Sciatic nerve (tissue), 2 donors: ENCODE data around the gene ARNT2. TPM values are rescaled to one million over a fixed set of nuclear protein-coding genes. Genes with fewer than 3 reads are reported as not detected.
"Not testable (repeated sequence)": the region's sequence is repeated elsewhere in the genome, so short reads cannot be mapped to it uniquely, and the experiment has no call there.

Source experiments
- ATAC-seq: fragments of 200-7000 bp; cut with Tn5 transposase; one replicate; pipeline ENCODE4 v1.9.1; 2020; ENCODE audit warnings: mild to moderate bottlenecking, moderate library complexity
- DNase-seq: peaks from one replicate; pipeline ENCODE4 v3.0.0-alpha.2; 2020; ENCODE audit warnings: low spot score
- intact Hi-C: fragments of 100-400 bp; cut with DNase I; formaldehyde crosslinking; loops from one replicate; pipeline ENCODE4 v1.14.2; 2022
- total RNA-seq: library from RNA; stranded (reverse); fragmentation: NEBNext Ultra II Directional; extraction: Animal tissue kit (Norgen Biotek cat#: 25700); gene quantifications from one replicate; pipeline ENCODE4 v1.2.1, GENCODE V29; 2021
- donor health status: DM: no; HTN: no; CAD: no.
- donor health status: DM: no; HTN: no; CAD: no.

Gene ARNT2
- 16.6 TPM for total RNA-seq

GRCh38 chr15:80404057-80404760 is at the start of gene ARNT2:
Gene ARNT2 (plus strand): TSS chr15:80404382. CDS start chr15:80404516, 134 bp downstream.
- ATAC-seq (peak; percentile 46), DNase-seq (peak; percentile 58)
- intact Hi-C loops: no loop called here

GRCh38 chr15:80367094-80367493 is 37.1 kb upstream of the ARNT2 start:
- DNase-seq (no peak), ATAC-seq (no peak)
- intact Hi-C loops: no loop called here

DNA sequence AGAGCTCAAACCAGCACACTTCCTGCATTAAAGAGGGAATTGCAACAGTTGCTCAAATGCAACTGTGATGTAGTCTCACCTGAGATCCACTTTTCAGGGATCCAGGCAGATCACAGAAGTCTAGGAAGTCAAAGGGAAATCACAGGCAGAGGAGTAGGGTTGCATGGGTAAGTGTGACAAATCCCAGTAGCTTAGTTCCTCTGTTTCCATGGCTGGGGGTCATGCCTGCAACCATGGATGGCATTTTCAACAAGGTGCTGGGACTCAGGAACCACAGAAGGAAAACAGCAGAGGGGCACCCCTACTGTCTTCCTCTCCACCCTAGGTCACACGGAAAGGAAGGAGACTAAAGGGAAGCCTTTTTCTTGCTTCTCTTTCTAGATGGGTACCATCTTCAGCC is 36.5 kb upstream of the ARNT2 start:
- ATAC-seq (no peak), DNase-seq (no peak)
- intact Hi-C loops: no loop called here

DNA sequence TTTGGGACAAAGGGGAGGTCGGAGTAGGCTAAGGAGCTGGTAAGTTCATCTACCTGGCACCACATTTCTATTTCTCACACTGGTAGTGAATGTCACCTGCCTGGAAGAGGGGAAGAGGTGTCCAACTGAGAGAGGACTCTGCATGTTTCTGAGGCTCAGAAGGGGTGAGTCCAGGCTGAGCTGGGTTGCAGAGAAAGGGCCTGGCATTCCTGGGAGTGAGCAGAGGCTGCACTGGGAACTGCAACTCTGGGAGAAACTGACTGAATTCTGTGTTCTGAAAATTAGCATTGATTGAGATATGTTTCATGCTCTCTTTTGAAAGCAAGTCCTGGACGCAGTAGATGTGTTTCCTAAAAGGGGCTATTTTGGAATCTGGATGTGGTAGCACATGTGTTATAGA is 32.3 kb upstream of the ARNT2 start:
- intact Hi-C loops: no loop called here
- DNase-seq: no peak
- ATAC-seq: no peak

DNA sequence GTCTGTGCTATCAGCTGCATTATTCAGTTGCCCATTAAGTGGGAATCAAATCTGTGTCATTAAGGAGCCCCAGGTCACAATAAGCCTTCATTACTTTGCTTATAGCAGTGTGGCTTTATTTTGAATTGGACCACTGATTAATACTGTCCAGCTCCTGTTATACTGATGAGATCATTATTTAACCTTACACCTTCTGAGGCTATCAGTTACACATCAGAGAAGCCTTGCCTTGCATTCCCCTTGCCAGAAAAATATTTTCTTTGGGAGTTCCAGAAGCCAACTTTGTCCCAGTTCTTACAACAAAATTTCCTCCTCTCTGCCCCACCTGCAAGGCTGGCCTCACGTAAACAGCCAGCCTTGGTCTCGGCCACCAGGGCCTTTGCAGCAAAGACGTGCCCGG is 29.7 kb upstream of the ARNT2 start:
- DNase-seq (no peak), ATAC-seq (no peak)
- intact Hi-C loops: no loop called here

DNA sequence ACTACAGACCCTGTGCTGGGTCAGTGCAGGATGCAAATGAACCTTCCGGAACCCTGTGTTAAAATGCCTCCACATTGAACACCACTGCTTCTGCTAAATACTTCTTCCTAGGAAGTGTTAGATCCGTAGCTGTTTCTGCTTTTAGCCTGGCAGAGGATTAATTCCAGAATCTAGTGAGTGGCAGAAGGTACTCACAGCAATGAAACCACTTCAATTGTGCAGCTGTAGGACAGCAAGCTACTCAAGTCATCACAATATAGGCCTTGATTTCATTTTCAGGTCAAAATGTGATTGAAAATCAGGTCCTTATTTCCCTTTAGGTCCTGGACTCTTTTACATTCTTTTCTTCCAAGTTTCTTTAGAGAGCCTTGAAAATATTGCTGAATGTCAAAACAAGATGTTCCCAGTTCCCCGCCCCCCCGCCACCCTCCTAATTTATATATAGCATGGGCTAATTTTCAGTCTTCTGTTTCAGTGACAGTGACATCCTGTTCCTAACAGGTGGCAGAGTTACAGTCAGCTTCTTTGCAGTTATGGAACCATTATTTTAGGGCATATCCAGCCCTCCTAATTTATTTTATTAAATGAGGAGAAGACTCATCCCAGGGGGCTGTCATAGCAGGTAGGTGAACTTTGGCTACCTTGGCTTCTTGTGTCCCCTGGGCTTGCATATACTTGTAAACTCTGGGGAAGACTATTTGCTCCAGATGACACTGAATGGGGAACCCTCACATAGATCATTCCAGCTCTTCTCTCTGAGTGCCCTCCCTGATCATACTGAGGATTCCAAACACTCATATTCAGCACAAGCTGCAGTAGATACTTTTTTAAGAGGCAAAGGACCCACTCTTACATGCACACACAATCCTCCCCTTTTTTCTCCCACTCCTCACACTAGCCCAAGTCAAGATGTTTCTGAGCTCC is 28.0 kb upstream of the ARNT2 start:
- ATAC-seq: no peak

DNA sequence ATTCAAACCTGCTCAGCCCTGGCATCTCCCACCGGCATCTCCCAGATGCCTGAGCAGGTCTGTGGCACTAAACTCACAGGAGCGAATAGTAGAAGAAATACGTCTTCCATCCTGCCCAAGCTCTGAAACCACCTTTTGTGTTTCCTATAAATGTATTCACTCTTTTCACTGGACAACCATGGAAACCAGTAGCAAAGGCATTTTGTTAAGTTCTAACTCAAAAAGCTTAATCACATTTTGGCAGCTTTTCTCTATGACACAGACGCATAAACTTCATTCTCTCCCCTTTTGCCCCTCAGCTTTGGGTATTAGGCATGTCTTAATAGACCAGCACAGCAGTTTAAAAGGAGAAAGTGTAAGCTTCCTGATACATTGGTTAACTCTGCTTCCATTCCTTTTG is 24.5 kb upstream of the ARNT2 start:
- DNase-seq (no peak), ATAC-seq (no peak)

More for the DNA sequence above, 28.0 kb upstream of the ARNT2 start:
- DNase-seq: no peak
- intact Hi-C loops: no loop called here

GRCh38 chr15:80380154-80380553 is 24.0 kb upstream of the ARNT2 start:
- no peak for ATAC-seq
- intact Hi-C loops: no loop called here
- DNase-seq: no peak

More for the DNA sequence above, 24.5 kb upstream of the ARNT2 start:
- intact Hi-C loops: no loop called here

- ATAC-seq (no peak), DNase-seq (no peak)
- intact Hi-C loops: no loop called here
These were observed 21.9 kb upstream of the ARNT2 start for GRCh38 chr15:80382285-80382684.

GRCh38 chr15:80384432-80384831 is 19.8 kb upstream of the ARNT2 start:
- no peak for ATAC-seq
- DNase-seq: no peak
- intact Hi-C loops: no loop called here

GRCh38 chr15:80386151-80386550 is 18.0 kb upstream of the ARNT2 start:
- DNase-seq (no peak), ATAC-seq (no peak)
- intact Hi-C loops: no loop called here

DNA sequence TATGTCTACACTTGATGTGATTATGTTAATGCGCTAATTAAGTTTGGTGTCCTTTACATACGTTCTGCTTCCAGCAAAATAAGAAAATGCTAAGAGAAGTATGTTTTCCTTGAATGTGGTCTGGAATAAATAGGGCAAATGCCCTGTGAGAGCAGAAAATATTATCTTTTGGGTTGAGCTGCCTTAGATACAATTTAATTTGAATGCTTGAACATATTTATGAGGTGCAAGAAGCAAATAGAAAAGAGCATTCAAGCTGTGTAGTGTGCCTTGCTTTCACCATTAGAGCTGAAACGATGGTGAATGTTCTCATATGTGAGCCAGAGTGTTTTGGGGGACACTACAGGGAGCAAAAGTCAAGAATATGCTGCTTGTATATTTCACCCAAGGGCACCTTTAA is 15.9 kb upstream of the ARNT2 start:
- no peak for ATAC-seq
- intact Hi-C loops: no loop called here

GRCh38 chr15:80389370-80389769 is 14.8 kb upstream of the ARNT2 start:
- DNase-seq (no peak), ATAC-seq (no peak)
- intact Hi-C loops: no loop called here

More for the DNA sequence above, 15.9 kb upstream of the ARNT2 start:
- no peak for DNase-seq

DNA sequence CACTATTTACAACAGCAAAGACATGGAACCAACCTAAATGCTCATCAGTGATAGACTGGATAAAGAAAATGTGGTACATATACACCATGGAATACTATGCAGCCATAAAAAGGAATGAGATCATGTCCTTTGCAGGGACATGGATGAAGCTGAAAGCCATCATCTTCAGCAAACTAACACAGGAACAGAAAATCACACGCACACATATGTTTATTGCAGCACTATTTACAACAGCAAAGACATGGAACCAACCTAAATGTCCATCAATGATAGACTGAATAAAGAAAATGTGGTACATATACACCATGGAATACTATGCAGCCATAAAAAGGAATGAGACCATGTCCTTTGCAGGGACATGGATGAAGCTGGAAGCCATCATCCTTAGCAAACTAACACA is 13.2 kb upstream of the ARNT2 start:
- DNase-seq, ATAC-seq, intact Hi-C loops: not testable (repeated sequence)

DNA sequence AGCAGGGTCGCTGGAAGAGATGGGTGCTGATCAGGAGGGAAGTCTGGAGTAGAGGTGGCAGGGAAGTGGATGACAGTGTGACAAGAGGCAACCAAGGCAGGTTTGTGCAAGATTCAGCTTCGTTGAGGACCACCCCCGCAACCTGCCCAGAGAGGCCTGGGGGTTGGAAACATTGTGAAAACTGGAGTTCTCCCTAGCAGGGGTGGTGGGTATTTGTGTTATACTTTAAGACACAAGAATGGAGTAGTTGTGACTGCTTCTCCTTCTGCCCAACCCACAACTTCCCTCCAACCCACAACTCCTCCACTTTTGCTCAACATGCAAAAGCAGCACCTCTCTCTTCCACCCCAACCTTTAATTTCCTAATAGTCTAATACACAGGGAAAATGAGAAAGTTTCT is 8.6 kb upstream of the ARNT2 start:
- no peak for DNase-seq

GRCh38 chr15:80396096-80396495 is 8.1 kb upstream of the ARNT2 start:
- no peak for ATAC-seq

More for the DNA sequence above, 8.6 kb upstream of the ARNT2 start:
- no peak for ATAC-seq
- intact Hi-C loops: no loop called here

GRCh38 chr15:80399508-80399907 is 4.7 kb upstream of the ARNT2 start:
- ATAC-seq (no peak), DNase-seq (no peak)
- intact Hi-C loops: no loop called here

More at GRCh38 chr15:80396096-80396495, 8.1 kb upstream of the ARNT2 start:
- intact Hi-C loops: no loop called here
- no peak for DNase-seq

DNA sequence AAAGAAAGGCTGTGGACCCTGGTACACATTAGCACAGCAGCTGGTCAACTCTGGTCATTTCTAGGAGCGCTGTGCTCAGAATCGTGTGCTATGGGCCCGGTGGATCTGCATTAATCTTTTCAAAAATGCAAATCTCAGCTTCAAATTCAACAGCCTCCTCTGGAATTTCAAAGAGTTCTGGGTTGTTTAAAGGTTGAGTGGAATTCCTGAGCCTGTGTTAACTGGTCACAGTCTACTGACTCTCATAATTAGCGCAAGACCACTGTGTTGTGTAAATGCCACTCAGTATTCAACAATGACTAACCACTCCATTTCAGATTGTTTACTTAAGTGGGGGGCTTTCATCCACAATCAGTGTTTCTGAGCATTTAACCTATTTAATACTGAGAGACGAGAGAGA is 2.7 kb upstream of the ARNT2 start:
- ATAC-seq (no peak), DNase-seq (no peak)
- intact Hi-C loops: no loop called here

- intact Hi-C loops: no loop called here
- ATAC-seq: no peak
- DNase-seq: no peak
These were observed 1.8 kb upstream of the ARNT2 start for GRCh38 chr15:80402339-80402738.

DNA sequence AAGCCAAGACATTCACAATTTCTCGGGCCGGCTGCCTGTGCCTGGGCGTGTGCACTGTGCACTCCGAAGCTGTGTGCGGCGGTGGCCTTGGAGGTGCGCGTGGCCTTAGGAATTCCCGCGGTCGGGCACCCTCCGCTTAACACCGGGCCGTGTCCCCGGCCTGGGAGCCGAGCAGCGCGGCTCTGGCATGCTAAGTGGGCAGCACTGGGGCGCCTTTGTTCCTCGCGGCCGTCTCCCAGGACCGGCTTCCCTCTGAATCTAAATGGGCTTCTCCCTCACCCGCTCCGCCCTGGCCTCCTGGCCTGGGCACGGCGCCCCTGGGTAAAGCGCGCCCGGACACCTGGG is 498 bp upstream of the ARNT2 start:
- DNase-seq: peak; percentile 61
- intact Hi-C loops: no loop called here
- peak; percentile 56 for ATAC-seq
